Natural killer cell (primary cell): ENCODE data around the gene ABTB2. TPM values are rescaled to one million over a fixed set of nuclear protein-coding genes. Genes with fewer than 3 reads are reported as not detected.

Experiments
- ATAC-seq, 3 donors: fragments of 150-1000 bp in 2 of 3; fragments of 200-7000 bp in 1 of 3; cut with Tn5 transposase; 1 replicate in 1 of 3; 2 replicates in 2 of 3; pipeline ENCODE4 v1.10.0; 2021; ENCODE audit warnings: mild to moderate bottlenecking in 2 of 3, moderate library complexity in 2 of 3
- DNase-seq, 2 donors: peaks; one replicate each; pipeline versions ENCODE4 v3.0.0 to v3.0.0-alpha.2; 2013 to 2021; ENCODE audit warnings: mixed read lengths in 1 of 2
- H3K27ac ChIP-seq: one replicate; pipeline ENCODE4 v1.5.1; 2013; ENCODE audit warnings: mild to moderate bottlenecking, low read length
- H3K27me3 ChIP-seq: one replicate; pipeline ENCODE4 v1.6.1; 2013; ENCODE audit warnings: low read length; ENCODE audit not compliant: control insufficient read depth, insufficient read depth
- H3K36me3 ChIP-seq: one replicate; pipeline ENCODE4 v1.6.1; 2013; ENCODE audit warnings: low read length; ENCODE audit not compliant: control insufficient read depth, insufficient read depth
- H3K4me1 ChIP-seq: one replicate; pipeline ENCODE4 v1.6.1; 2013; ENCODE audit warnings: low read length; ENCODE audit not compliant: control insufficient read depth, insufficient read depth
- H3K4me3 ChIP-seq: one replicate; pipeline ENCODE4 v1.5.1; 2013; ENCODE audit warnings: low read length
- H3K9me3 ChIP-seq: one replicate; pipeline ENCODE4 v1.6.1; 2013; ENCODE audit warnings: low read length; ENCODE audit not compliant: control insufficient read depth, insufficient read depth
- H3K27ac Mint-ChIP-seq, 2 donors: one replicate each; pipeline ENCODE4 v1.8.0; 2022; ENCODE audit warnings: mild to moderate bottlenecking in 2 of 2, mixed read lengths in 2 of 2, moderate library complexity in 1 of 2
- H3K27me3 Mint-ChIP-seq, 2 donors: one replicate each; pipeline ENCODE4 v1.8.0; 2022; ENCODE audit warnings: low read depth in 2 of 2, mixed read lengths in 2 of 2
- H3K36me3 Mint-ChIP-seq: one replicate; pipeline ENCODE4 v1.8.0; 2022; ENCODE audit warnings: mixed read lengths
- H3K4me1 Mint-ChIP-seq, 2 donors: one replicate each; pipeline ENCODE4 v1.8.0; 2022; ENCODE audit warnings: mixed read lengths in 2 of 2
- H3K4me3 Mint-ChIP-seq: one replicate; pipeline ENCODE4 v1.8.0; 2022; ENCODE audit warnings: mild to moderate bottlenecking, moderate library complexity, mixed read lengths
- H3K9me3 Mint-ChIP-seq, 2 donors: one replicate each; pipeline ENCODE4 v1.8.0; 2022; ENCODE audit warnings: mixed read lengths in 2 of 2
- CTCF ChIP-seq: fragments of 200-600 bp; IDR thresholded peaks from one replicate; pipeline ENCODE4 v1.8.0; 2022; ENCODE audit warnings: antibody characterized with exemption
- WGBS: methylation state at CpG from one replicate; pipeline ENCODE4 v1.1.7; 2013; ENCODE audit warnings: missing lambda C conversion rate; ENCODE audit not compliant: insufficient coverage; 5-methylcytosine and 5-hydroxymethylcytosine counted together
- intact Hi-C: fragments of 100-400 bp; cut with micrococcal nuclease; formaldehyde crosslinking; loops from one replicate; pipeline ENCODE4 v1.14.2; 2022
- total RNA-seq, 4 donors: library from RNA; stranded (reverse); fragments of 120-200 nt in 1 of 4; gene quantifications; one replicate each; pipeline versions ENCODE4 v1.2.3 to v1.2.4, GENCODE V29; 2013 to 2022

The ABTB2 gene
- total RNA-seq, 3 donors from 2014 or later (not counting 1 experiment from before 2014, with no cell fraction given) = 0.65 to 1.7 (median 1.1) TPM

- no peak overlapping the region for H3K27ac ChIP-seq
- no peaks in the 10 kb centered on the region for H3K36me3 ChIP-seq
- Mint-ChIP-seq H3K27me3 (no peaks in the 10 kb centered on the region), H3K36me3 (no peaks in the 10 kb centered on the region), H3K27ac (no peak overlapping the region), H3K4me3 (no peak overlapping the region), H3K4me1 (peaks cover 0 to 5% of the 10 kb centered on the region in 2 donors), H3K9me3 (no peaks in the 10 kb centered on the region)
- no peaks in the 10 kb centered on the region for H3K27me3 ChIP-seq
- 91% methylated on average over 18 of the region's 18 CpGs for WGBS
- H3K4me3 ChIP-seq = no peak overlapping the region
- no peak for TF ChIP-seq CTCF
- DNase-seq (no peak), ATAC-seq (no peak)
- H3K9me3 ChIP-seq = no peaks in the 10 kb centered on the region
- intact Hi-C loops = no loop called here
- H3K4me1 ChIP-seq = peaks cover 13% of the 10 kb centered on the region
Observed at GRCh38 chr11:34160791-34161190, 197.0 kb downstream of the ABTB2 start.

GRCh38 chr11:34160049-34160721 lies 197.6 kb downstream of the ABTB2 start:
- Mint-ChIP-seq H3K27me3 (no peaks in the 10 kb centered on the region), H3K9me3 (no peaks in the 10 kb centered on the region), H3K27ac (no peak overlapping the region), H3K36me3 (no peaks in the 10 kb centered on the region), H3K4me3 (no peak overlapping the region), H3K4me1 (peaks cover 0 to 5% of the 10 kb centered on the region in 2 donors)
- ATAC-seq (no peak), DNase-seq (no peak)
- Histone ChIP-seq H3K4me1 (peaks cover 13% of the 10 kb centered on the region), H3K4me3 (no peak overlapping the region), H3K27me3 (no peaks in the 10 kb centered on the region), H3K27ac (no peak overlapping the region), H3K36me3 (no peaks in the 10 kb centered on the region), H3K9me3 (no peaks in the 10 kb centered on the region)
- WGBS = 94% methylated on average over 15 of the region's 22 CpGs
- no peak for TF ChIP-seq CTCF
- intact Hi-C loops = no loop called here

GRCh38 chr11:34158661-34159060 lies 199.1 kb downstream of the ABTB2 start:
- Mint-ChIP-seq H3K27ac (no peak overlapping the region), H3K36me3 (no peaks in the 10 kb centered on the region), H3K4me1 (peaks cover 0 to 7% of the 10 kb centered on the region in 2 donors), H3K9me3 (no peaks in the 10 kb centered on the region), H3K4me3 (no peak overlapping the region), H3K27me3 (no peaks in the 10 kb centered on the region)
- intact Hi-C loops = no loop called here
- Histone ChIP-seq H3K4me1 (peaks cover 25% of the 10 kb centered on the region), H3K27ac (no peak overlapping the region), H3K27me3 (no peaks in the 10 kb centered on the region), H3K9me3 (no peaks in the 10 kb centered on the region), H3K4me3 (no peak overlapping the region), H3K36me3 (no peaks in the 10 kb centered on the region)
- WGBS = 31% methylated on average over 6 of the region's 6 CpGs
- no peak for TF ChIP-seq CTCF
- no peak for DNase-seq
- ATAC-seq = peak in 1 of 3 donors; percentile 42

GRCh38 chr11:34157163-34157562 lies 200.6 kb downstream of the ABTB2 start:
- Histone ChIP-seq H3K27ac (no peak overlapping the region), H3K4me1 (peaks cover 28% of the 10 kb centered on the region), H3K36me3 (no peaks in the 10 kb centered on the region), H3K4me3 (no peak overlapping the region), H3K27me3 (no peaks in the 10 kb centered on the region), H3K9me3 (no peaks in the 10 kb centered on the region)
- H3K27ac Mint-ChIP-seq = no peak overlapping the region
- peaks cover 0 to 11% of the 10 kb centered on the region in 2 donors for H3K4me1 Mint-ChIP-seq
- no peak overlapping the region for H3K4me3 Mint-ChIP-seq
- no peak for TF ChIP-seq CTCF
- WGBS = 95% methylated on average over 9 of the region's 9 CpGs
- ATAC-seq (no peak), DNase-seq (no peak)
- no peaks in the 10 kb centered on the region for H3K27me3 Mint-ChIP-seq
- H3K36me3 Mint-ChIP-seq = no peaks in the 10 kb centered on the region
- no peaks in the 10 kb centered on the region for H3K9me3 Mint-ChIP-seq
- intact Hi-C loops = no loop called here
